Uterus (tissue), 4 donors: ENCODE results near the gene ECT2L. TPM values are rescaled to one million over a fixed set of nuclear protein-coding genes. Genes with fewer than 3 reads are reported as not detected.

Source experiments
- DNase-seq, 2 donors: peaks; one replicate each; pipeline ENCODE4 v3.0.0-alpha.2; 2019 to 2020
- H3K27ac ChIP-seq, 2 donors: fragments of 200-600 bp; sonication (generic); 1 replicate in 1 of 2; 2 replicates in 1 of 2; pipeline ENCODE4 v1.5.1; 2016 to 2018
- H3K27me3 ChIP-seq, 2 donors: fragments of 200-600 bp; sonication (generic); one replicate each; pipeline ENCODE4 v1.5.1; 2018 to 2019; ENCODE audit warnings: control low read depth in 1 of 2
- H3K36me3 ChIP-seq, 2 donors: fragments of 200-600 bp; sonication (generic); one replicate each; pipeline ENCODE4 v1.5.1; 2019; ENCODE audit warnings: control low read depth in 1 of 2
- H3K4me1 ChIP-seq, 2 donors: fragments of 200-600 bp; sonication (generic); one replicate each; pipeline ENCODE4 v1.5.1; 2018 to 2019; ENCODE audit warnings: control low read depth in 1 of 2
- H3K4me3 ChIP-seq, 2 donors: fragments of 200-600 bp; sonication (generic); 1 replicate in 1 of 2; 2 replicates in 1 of 2; pipeline ENCODE4 v1.5.1; 2018 to 2019; ENCODE audit warnings: mild to moderate bottlenecking in 1 of 2
- H3K9me3 ChIP-seq, 2 donors: fragments of 200-600 bp; sonication (generic); one replicate each; pipeline ENCODE4 v1.5.1; 2019; ENCODE audit warnings: control low read depth in 1 of 2
- CTCF ChIP-seq, 4 experiments: fragments of 200-600 bp in 2 of 4; fragments of 450-650 bp in 2 of 4; sonication (generic) in 2 of 4; IDR thresholded peaks; one replicate each; pipeline ENCODE4 v1.5.1; 2016 to 2019; ENCODE audit warnings: antibody characterized with exemption in 4 of 4, mild to moderate bottlenecking in 2 of 4, moderate library complexity in 1 of 4
- POLR2A ChIP-seq, 2 donors: fragments of 450-650 bp; IDR thresholded peaks; one replicate each; pipeline ENCODE4 v1.6.1; 2016; ENCODE audit warnings: antibody characterized with exemption in 2 of 2, mild to moderate bottlenecking in 1 of 2, moderate library complexity in 1 of 2
- intact Hi-C: fragments of 100-400 bp; cut with DNase I; formaldehyde crosslinking; loops from one replicate; pipeline ENCODE4 v1.15.1; 2023; ENCODE audit warnings: low total_unique reads
- total RNA-seq, 4 donors: library from RNA; depleted of rRNA in 3 of 4; stranded (reverse); fragments of >200 nt in 3 of 4; gene quantifications; one replicate each; pipeline versions ENCODE4 v1.1.0 to v1.2.4, GENCODE V29; 2014 to 2023
- donor health status: DM: yes; HTN: yes; CAD: no.

Gene ECT2L
- total RNA-seq, 4 donors from 2014 or later, result 0.51 to 1.5 (median 0.99) TPM

GRCh38 chr6:138914701-138915100 is 118.8 kb downstream of the ECT2L start:
- intact Hi-C loops, result no loop called here
- Histone ChIP-seq H3K27ac (no peak overlapping the region), H3K4me3 (no peak overlapping the region), H3K4me1 (no peaks in the 10 kb centered on the region), H3K27me3 (no peaks in the 10 kb centered on the region), H3K9me3 (no peaks in the 10 kb centered on the region), H3K36me3 (no peaks in the 10 kb centered on the region)
- DNase-seq, result no peak
- TF ChIP-seq CTCF (IDR thresholded peaks at IDR 0.05), result no peak
- TF ChIP-seq POLR2A (IDR thresholded peaks at IDR 0.05), result no peak

- no peaks in the 10 kb centered on the region for H3K36me3 ChIP-seq
- H3K9me3 ChIP-seq, result no peaks in the 10 kb centered on the region
- TF ChIP-seq CTCF (IDR thresholded peaks at IDR 0.05) (no peak), POLR2A (IDR thresholded peaks at IDR 0.05) (no peak)
- H3K27ac ChIP-seq, result no peak overlapping the region
- no peaks in the 10 kb centered on the region for H3K4me1 ChIP-seq
- H3K4me3 ChIP-seq, result no peak overlapping the region
- H3K27me3 ChIP-seq, result no peaks in the 10 kb centered on the region
- intact Hi-C loops, result no loop called here
- DNase-seq, result no peak
Observed at GRCh38 chr6:138920906-138921305, 125.0 kb downstream of the ECT2L start.

GRCh38 chr6:138923561-138923960 is 127.7 kb downstream of the ECT2L start:
- no peak overlapping the region for H3K27ac ChIP-seq
- no peaks in the 10 kb centered on the region for H3K4me1 ChIP-seq
- H3K36me3 ChIP-seq, result no peaks in the 10 kb centered on the region
- intact Hi-C loops, result no loop called here
- no peaks in the 10 kb centered on the region for H3K9me3 ChIP-seq
- no peaks in the 10 kb centered on the region for H3K27me3 ChIP-seq
- no peak overlapping the region for H3K4me3 ChIP-seq
- TF ChIP-seq POLR2A (IDR thresholded peaks at IDR 0.05) (no peak), CTCF (IDR thresholded peaks at IDR 0.05) (no peak)
- no peak for DNase-seq

GRCh38 chr6:138925806-138926205 is 129.9 kb downstream of the ECT2L start:
- H3K4me1 ChIP-seq, result no peaks in the 10 kb centered on the region
- TF ChIP-seq POLR2A (IDR thresholded peaks at IDR 0.05), result no peak
- TF ChIP-seq CTCF (IDR thresholded peaks at IDR 0.05), result no peak
- intact Hi-C loops, result no loop called here
- H3K27me3 ChIP-seq, result no peaks in the 10 kb centered on the region
- H3K4me3 ChIP-seq, result no peak overlapping the region
- no peak overlapping the region for H3K27ac ChIP-seq
- no peaks in the 10 kb centered on the region for H3K36me3 ChIP-seq
- H3K9me3 ChIP-seq, result no peaks in the 10 kb centered on the region
- DNase-seq, result no peak

GRCh38 chr6:138926579-138926978 is 130.7 kb downstream of the ECT2L start:
- Histone ChIP-seq H3K4me1 (no peaks in the 10 kb centered on the region), H3K36me3 (no peaks in the 10 kb centered on the region), H3K4me3 (no peak overlapping the region), H3K27ac (no peak overlapping the region), H3K9me3 (no peaks in the 10 kb centered on the region), H3K27me3 (no peaks in the 10 kb centered on the region)
- no peak for DNase-seq
- TF ChIP-seq CTCF (IDR thresholded peaks at IDR 0.05) (no peak), POLR2A (IDR thresholded peaks at IDR 0.05) (no peak)
- intact Hi-C loops, result no loop called here
